H7 (cell line): Measurements from ENCODE around the gene ARHGAP18. TPM values are rescaled to one million over a fixed set of nuclear protein-coding genes. Genes with fewer than 3 reads are reported as not detected.

Experiments used
- DNase-seq: peaks from one replicate; pipeline ENCODE4 v3.0.0; 2012
- H3K27me3 ChIP-seq: 2 replicates; pipeline ENCODE4 v1.6.0; 2011; ENCODE audit warnings: mild to moderate bottlenecking, low read length; ENCODE audit not compliant: control insufficient read depth, insufficient read depth
- H3K36me3 ChIP-seq: replicated peaks from 2 replicates; pipeline ENCODE4 v1.5.1; 2011; ENCODE audit warnings: low read length; ENCODE audit not compliant: control insufficient read depth, insufficient read depth
- H3K4me3 ChIP-seq: 2 replicates; pipeline ENCODE4 v1.5.1; 2011; ENCODE audit warnings: low read depth, mild to moderate bottlenecking, control low read depth, low read length, moderate library complexity; ENCODE audit not compliant: insufficient read depth
- total RNA-seq: library from RNA; depleted of rRNA; stranded (reverse); fragments of >200 nt; shearing (Covaris generic); gene quantifications from 2 replicates; pipeline ENCODE4 v1.2.3, GENCODE V29; 2014; rRNA removed

Gene ARHGAP18, protein sequence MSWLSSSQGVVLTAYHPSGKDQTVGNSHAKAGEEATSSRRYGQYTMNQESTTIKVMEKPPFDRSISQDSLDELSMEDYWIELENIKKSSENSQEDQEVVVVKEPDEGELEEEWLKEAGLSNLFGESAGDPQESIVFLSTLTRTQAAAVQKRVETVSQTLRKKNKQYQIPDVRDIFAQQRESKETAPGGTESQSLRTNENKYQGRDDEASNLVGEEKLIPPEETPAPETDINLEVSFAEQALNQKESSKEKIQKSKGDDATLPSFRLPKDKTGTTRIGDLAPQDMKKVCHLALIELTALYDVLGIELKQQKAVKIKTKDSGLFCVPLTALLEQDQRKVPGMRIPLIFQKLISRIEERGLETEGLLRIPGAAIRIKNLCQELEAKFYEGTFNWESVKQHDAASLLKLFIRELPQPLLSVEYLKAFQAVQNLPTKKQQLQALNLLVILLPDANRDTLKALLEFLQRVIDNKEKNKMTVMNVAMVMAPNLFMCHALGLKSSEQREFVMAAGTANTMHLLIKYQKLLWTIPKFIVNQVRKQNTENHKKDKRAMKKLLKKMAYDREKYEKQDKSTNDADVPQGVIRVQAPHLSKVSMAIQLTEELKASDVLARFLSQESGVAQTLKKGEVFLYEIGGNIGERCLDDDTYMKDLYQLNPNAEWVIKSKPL
- total RNA-seq, result 3.9 and 4.0 TPM in 2 replicates

GRCh38 chr6:129709769-129710449 lies at the start of gene ARHGAP18:
ARHGAP18 (minus strand) TSS chr6:129710177; CDS start chr6:129710136, 41 bp downstream.
- H3K4me3 ChIP-seq, result peak within 1 kb of the TSS; percentile 62
- no peaks in the 10 kb centered on the region for H3K27me3 ChIP-seq
- DNase-seq, result peak; percentile 68
- no peaks in the 10 kb centered on the region for H3K36me3 ChIP-seq

DNA sequence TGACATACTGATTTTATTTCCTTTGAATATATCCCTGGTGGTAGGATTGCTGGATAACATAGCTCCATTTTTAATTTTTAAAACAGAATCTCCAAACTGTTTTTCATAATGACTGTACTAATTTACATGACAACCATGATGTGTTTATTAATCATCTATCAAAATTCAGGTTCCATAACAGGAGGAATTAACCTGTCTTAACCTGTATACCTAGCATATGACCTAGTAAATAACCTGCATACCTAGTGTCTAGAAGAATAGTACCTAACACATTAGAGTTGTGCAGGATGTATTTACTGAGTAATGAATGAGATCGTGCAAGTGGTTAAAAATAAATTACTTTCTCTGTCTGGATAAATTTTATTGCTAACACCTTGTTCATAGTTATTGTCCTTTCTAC lies 45.8 kb upstream of the ARHGAP18 start:
- H3K36me3 ChIP-seq, result no peaks in the 10 kb centered on the region
- no peaks in the 10 kb centered on the region for H3K27me3 ChIP-seq
- H3K4me3 ChIP-seq, result no peak overlapping the region
- DNase-seq, result no peak

GRCh38 chr6:129754750-129755149 lies 44.8 kb upstream of the ARHGAP18 start:
- H3K36me3 ChIP-seq, result no peaks in the 10 kb centered on the region
- no peaks in the 10 kb centered on the region for H3K27me3 ChIP-seq
- no peak overlapping the region for H3K4me3 ChIP-seq
- DNase-seq, result no peak

DNA sequence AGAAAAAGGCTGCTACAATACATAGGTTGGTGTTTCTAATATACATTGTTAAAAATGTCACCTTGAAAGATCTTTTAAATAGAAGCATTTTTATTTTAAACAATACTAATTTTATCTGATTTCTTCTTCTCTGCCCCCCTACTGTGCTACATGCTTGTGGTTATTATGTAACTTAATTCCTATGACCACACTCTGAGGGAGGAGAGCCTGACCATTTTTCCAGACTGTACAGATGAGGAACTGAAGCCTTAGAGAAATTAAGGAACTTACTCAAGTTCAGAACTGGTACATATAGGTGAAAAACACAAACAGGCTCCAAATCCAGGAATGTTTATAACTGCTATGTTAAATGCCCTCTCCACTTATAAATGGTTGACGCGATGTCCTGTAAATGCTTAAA lies 43.4 kb upstream of the ARHGAP18 start:
- Histone ChIP-seq H3K4me3 (no peak overlapping the region), H3K27me3 (no peaks in the 10 kb centered on the region), H3K36me3 (no peaks in the 10 kb centered on the region)
- no peak for DNase-seq

DNA sequence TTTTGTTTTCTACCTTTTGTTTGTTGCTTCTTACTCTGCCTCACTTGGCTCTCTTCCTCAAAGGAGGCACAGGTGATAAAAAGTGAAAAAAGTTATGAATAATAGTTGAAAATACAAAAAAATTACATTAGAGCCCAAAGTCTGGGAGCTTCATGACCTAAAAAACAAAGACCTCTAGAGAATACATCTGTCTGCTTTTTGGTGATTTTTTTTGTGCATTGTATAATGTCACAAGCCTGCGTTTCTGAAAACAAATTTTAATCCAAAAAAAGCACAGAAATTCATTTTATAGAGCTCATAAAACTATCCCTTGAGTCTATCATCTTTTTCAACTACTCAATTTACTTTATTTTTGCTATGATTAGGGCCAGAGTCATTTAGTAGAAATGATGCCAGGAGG lies 41.4 kb upstream of the ARHGAP18 start:
- DNase-seq, result no peak
- no peak overlapping the region for H3K4me3 ChIP-seq
- H3K27me3 ChIP-seq, result no peaks in the 10 kb centered on the region
- no peaks in the 10 kb centered on the region for H3K36me3 ChIP-seq

GRCh38 chr6:129750360-129750759 lies 40.4 kb upstream of the ARHGAP18 start:
- Histone ChIP-seq H3K4me3 (no peak overlapping the region), H3K36me3 (no peaks in the 10 kb centered on the region), H3K27me3 (no peaks in the 10 kb centered on the region)
- no peak for DNase-seq

- Histone ChIP-seq H3K36me3 (no peaks in the 10 kb centered on the region), H3K4me3 (no peak overlapping the region), H3K27me3 (no peaks in the 10 kb centered on the region)
- no peak for DNase-seq
These were observed 39.8 kb upstream of the ARHGAP18 start for GRCh38 chr6:129749749-129750120.

DNA sequence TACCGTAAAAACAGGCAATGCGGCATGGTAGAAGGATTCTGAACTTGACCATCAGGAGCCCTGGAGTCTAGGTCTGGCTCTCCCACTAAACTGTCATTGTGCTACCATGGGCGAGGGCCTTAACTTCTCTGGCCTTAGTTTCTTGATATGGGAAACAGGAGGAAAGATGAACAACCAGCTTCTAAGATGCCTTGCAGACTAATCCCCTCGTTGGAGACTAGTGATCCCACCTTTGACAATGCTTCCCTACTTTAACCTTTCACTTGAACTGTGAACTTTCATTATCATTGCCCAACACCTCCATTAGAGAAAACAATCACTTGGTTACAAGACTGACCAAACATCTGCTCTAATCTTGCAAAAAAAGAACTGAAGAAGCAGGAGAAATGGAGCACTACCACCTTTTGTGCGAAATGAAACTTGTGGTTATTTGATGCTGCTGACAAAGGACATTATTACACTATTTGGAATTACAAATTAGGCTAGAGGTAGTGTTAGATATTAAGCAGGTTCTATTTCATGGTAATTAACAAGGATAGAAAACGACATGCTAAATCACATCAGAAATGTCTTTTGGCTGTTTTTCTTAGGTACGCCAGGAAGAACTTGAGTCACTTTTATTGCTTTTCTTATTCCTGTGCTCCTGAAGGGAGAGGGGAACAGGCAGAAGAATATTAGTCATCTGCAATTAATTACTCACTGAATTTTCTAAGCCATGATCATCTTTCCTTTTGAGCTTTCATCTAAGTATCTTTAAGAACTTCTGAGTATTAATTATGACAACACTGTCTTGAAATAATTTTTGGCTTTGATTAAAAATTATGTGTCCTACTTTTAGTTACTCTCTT lies 39.1 kb upstream of the ARHGAP18 start:
- no peak for DNase-seq
- Histone ChIP-seq H3K4me3 (no peak overlapping the region), H3K27me3 (no peaks in the 10 kb centered on the region), H3K36me3 (no peaks in the 10 kb centered on the region)

- no peak for DNase-seq
- H3K27me3 ChIP-seq, result no peaks in the 10 kb centered on the region
- H3K36me3 ChIP-seq, result no peaks in the 10 kb centered on the region
- no peak overlapping the region for H3K4me3 ChIP-seq
These were observed 38.4 kb upstream of the ARHGAP18 start for GRCh38 chr6:129748212-129748900.

GRCh38 chr6:129747588-129748112 lies 37.7 kb upstream of the ARHGAP18 start:
- Histone ChIP-seq H3K36me3 (no peaks in the 10 kb centered on the region), H3K4me3 (no peak overlapping the region), H3K27me3 (no peaks in the 10 kb centered on the region)
- DNase-seq, result no peak

DNA sequence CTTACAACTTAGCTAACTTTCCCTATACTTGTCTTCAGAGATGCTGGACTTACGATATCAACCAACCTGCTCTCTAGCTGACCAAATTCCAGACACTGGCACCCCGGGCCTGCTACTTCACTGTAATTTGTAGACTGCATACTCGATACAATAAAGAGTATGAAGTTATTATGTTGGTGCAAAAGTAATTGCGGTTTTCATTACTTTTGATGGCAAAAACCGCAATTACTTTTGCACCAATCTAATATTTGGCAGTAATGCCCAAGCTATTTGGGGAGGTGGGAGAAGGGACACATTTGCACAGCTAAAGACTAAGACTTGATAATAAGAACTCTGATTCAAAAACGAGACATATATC lies 34.9 kb upstream of the ARHGAP18 start:
- no peaks in the 10 kb centered on the region for H3K36me3 ChIP-seq
- no peak for DNase-seq
- no peaks in the 10 kb centered on the region for H3K27me3 ChIP-seq
- H3K4me3 ChIP-seq, result no peak overlapping the region

GRCh38 chr6:129744201-129744879 lies 34.4 kb upstream of the ARHGAP18 start:
- H3K4me3 ChIP-seq, result no peak overlapping the region
- H3K27me3 ChIP-seq, result no peaks in the 10 kb centered on the region
- no peaks in the 10 kb centered on the region for H3K36me3 ChIP-seq
- no peak for DNase-seq

GRCh38 chr6:129740013-129740412 lies 30.0 kb upstream of the ARHGAP18 start:
- no peak overlapping the region for H3K4me3 ChIP-seq
- no peaks in the 10 kb centered on the region for H3K27me3 ChIP-seq
- no peaks in the 10 kb centered on the region for H3K36me3 ChIP-seq
- no peak for DNase-seq
